GM23248 (cell line): ENCODE results near the gene JAGN1.

Experiments used
- EZH2 ChIP-seq: fragments of 200-600 bp; sonication (generic); IDR thresholded peaks from 2 replicates; pipeline ENCODE4 v1.6.1; 2018; ENCODE audit warnings: antibody characterized with exemption, mild to moderate bottlenecking; ENCODE audit not compliant: insufficient read depth, poor library complexity, severe bottlenecking
- EZH2phosphoT487 ChIP-seq: fragments of 200-600 bp; sonication (generic); IDR thresholded peaks from 2 replicates; pipeline ENCODE4 v1.6.1; 2018; ENCODE audit warnings: antibody characterized with exemption, moderate library complexity, mild to moderate bottlenecking, low read depth; ENCODE audit not compliant: insufficient read depth

DNA sequence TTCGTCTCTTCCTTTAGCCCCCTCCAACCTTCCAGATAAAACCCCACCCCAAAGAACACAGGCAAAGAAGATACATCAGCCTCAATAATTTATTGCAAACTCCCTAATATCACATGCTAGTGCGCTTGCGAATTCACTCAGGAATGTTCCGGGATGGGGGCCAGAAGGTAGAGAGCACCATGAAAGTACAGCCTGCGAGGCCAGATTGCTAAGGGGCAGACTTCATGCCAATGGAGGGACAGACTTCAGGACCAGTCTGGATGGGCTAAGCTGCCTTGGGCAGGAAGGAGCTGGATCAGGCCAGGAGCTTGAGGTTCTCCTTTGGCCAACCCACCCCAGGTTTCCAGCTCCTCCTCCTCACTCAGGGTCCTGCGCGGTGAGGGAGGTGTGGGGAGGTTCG is 23.8 kb upstream of the JAGN1 start:
- no peak for TF ChIP-seq EZH2
- TF ChIP-seq EZH2phosphoT487 = no peak
